Lower leg skin (tissue), 4 donors: ENCODE measurements around the gene NT5DC4. TPM values are rescaled to one million over a fixed set of nuclear protein-coding genes. Genes with fewer than 3 reads are reported as not detected.

Source experiments
- DNase-seq, 2 donors: peaks; one replicate each; pipeline ENCODE4 v3.0.0-alpha.2; 2019; ENCODE audit warnings: low spot score in 2 of 2
- H3K4me3 ChIP-seq: fragments of 200-600 bp; sonication (generic); 2 replicates; pipeline ENCODE4 v1.5.1; 2017; ENCODE audit warnings: mild to moderate bottlenecking, low read depth; ENCODE audit not compliant: poor library complexity, severe bottlenecking
- POLR2A ChIP-seq, 2 donors: fragments of 450-650 bp; IDR thresholded peaks; one replicate each; pipeline ENCODE4 v1.6.1; 2016 to 2017; ENCODE audit warnings: antibody characterized with exemption in 2 of 2, mild to moderate bottlenecking in 1 of 2, moderate library complexity in 1 of 2
- WGBS, 2 donors: methylation state at CpG; one replicate each; pipeline ENCODE4 v1.1.5; 2018; 5-methylcytosine and 5-hydroxymethylcytosine counted together
- intact Hi-C: fragments of 100-400 bp; cut with DNase I; formaldehyde crosslinking; loops from one replicate; pipeline ENCODE4 v1.15.0; 2023; ENCODE audit warnings: low total_unique reads
- total RNA-seq, 4 donors: library from RNA; depleted of rRNA; stranded (reverse); fragments of >200 nt; gene quantifications; one replicate each; pipeline ENCODE4 v1.1.0, GENCODE V29; 2016
- TF ChIP-seq, protein P1 (sequence below), 3 donors: fragments of 450-650 bp; IDR thresholded peaks; one replicate each; pipeline ENCODE4 v1.5.1; 2016; ENCODE audit warnings: antibody characterized with exemption in 3 of 3, mild to moderate bottlenecking in 3 of 3, moderate library complexity in 2 of 3

Gene NT5DC4
- total RNA-seq, 4 donors from 2014 or later: not detected

- H3K4me3 ChIP-seq: no peak overlapping the region
- DNase-seq: no peak
- WGBS, 2 donors: 89 to 95% methylated on average over 8 to 9 of the region's 9 CpGs
- no peak for TF ChIP-seq POLR2A (IDR thresholded peaks at IDR 0.05)
- TF ChIP-seq, protein P1, sequence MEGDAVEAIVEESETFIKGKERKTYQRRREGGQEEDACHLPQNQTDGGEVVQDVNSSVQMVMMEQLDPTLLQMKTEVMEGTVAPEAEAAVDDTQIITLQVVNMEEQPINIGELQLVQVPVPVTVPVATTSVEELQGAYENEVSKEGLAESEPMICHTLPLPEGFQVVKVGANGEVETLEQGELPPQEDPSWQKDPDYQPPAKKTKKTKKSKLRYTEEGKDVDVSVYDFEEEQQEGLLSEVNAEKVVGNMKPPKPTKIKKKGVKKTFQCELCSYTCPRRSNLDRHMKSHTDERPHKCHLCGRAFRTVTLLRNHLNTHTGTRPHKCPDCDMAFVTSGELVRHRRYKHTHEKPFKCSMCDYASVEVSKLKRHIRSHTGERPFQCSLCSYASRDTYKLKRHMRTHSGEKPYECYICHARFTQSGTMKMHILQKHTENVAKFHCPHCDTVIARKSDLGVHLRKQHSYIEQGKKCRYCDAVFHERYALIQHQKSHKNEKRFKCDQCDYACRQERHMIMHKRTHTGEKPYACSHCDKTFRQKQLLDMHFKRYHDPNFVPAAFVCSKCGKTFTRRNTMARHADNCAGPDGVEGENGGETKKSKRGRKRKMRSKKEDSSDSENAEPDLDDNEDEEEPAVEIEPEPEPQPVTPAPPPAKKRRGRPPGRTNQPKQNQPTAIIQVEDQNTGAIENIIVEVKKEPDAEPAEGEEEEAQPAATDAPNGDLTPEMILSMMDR (IDR thresholded peaks at IDR 0.05): no peak
- intact Hi-C loops: loop anchor here (10.0 kb wide), 1 partner anchor 238 kb away; the partner anchor contains the start of gene TTL
Measured at GRCh38 chr2:112722816-112723546, 2.2 kb downstream of the NT5DC4 start.

DNA sequence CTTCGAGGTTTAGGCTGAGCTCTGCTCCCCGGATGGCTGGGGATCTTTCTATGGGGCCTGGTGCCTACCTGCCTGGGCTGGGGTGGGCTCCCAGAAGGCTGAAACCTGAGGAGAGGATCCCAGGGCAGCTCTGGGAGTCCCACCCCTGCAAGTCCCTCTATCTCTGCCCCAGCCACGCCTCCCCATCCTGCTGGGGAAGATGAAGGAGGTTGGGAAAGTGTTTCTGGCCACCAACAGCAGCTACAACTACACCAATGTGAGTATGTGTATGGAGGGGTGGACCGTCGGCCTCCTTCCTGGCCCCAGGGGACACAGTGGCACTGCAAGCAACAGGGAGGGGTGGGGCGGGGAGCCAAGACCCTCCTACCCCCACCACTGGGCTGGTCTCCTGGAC, 2.7 kb downstream of the NT5DC4 start:
- intact Hi-C loops: loop anchor here (10.0 kb wide), 1 partner anchor 239 kb away; the partner anchor contains the start of gene TTL
- TF ChIP-seq POLR2A (IDR thresholded peaks at IDR 0.05): no peak
- TF ChIP-seq, protein P1 (IDR thresholded peaks at IDR 0.05): no peak
- WGBS, 2 donors: 83 to 91% methylated on average over 4 to 6 of the region's 6 CpGs
- no peak overlapping the region for H3K4me3 ChIP-seq
- DNase-seq: no peak

- no peak overlapping the region for H3K4me3 ChIP-seq
- no peak for TF ChIP-seq POLR2A (IDR thresholded peaks at IDR 0.05)
- TF ChIP-seq, protein P1 (IDR thresholded peaks at IDR 0.05): no peak
- no peak for DNase-seq
- WGBS, 2 donors: 89 to 92% methylated on average over 5 to 8 of the region's 8 CpGs
- intact Hi-C loops: loop anchor here (2.0 to 10.0 kb wide), 2 partner anchors 125 to 239 kb away; partner anchors contain the start of gene TTL
Measured at GRCh38 chr2:112723995-112724394, 3.2 kb downstream of the NT5DC4 start.

- intact Hi-C loops: loop anchor here (2.0 to 10.0 kb wide), 2 partner anchors 126 to 240 kb away; partner anchors contain the start of gene TTL
- DNase-seq: no peak
- no peak overlapping the region for H3K4me3 ChIP-seq
- TF ChIP-seq, protein P1 (IDR thresholded peaks at IDR 0.05): no peak
- no peak for TF ChIP-seq POLR2A (IDR thresholded peaks at IDR 0.05)
- WGBS, 2 donors: 82 to 84% methylated on average over 15 to 21 of the region's 21 CpGs
Measured at GRCh38 chr2:112724591-112725525, 4.0 kb downstream of the NT5DC4 start.

DNA sequence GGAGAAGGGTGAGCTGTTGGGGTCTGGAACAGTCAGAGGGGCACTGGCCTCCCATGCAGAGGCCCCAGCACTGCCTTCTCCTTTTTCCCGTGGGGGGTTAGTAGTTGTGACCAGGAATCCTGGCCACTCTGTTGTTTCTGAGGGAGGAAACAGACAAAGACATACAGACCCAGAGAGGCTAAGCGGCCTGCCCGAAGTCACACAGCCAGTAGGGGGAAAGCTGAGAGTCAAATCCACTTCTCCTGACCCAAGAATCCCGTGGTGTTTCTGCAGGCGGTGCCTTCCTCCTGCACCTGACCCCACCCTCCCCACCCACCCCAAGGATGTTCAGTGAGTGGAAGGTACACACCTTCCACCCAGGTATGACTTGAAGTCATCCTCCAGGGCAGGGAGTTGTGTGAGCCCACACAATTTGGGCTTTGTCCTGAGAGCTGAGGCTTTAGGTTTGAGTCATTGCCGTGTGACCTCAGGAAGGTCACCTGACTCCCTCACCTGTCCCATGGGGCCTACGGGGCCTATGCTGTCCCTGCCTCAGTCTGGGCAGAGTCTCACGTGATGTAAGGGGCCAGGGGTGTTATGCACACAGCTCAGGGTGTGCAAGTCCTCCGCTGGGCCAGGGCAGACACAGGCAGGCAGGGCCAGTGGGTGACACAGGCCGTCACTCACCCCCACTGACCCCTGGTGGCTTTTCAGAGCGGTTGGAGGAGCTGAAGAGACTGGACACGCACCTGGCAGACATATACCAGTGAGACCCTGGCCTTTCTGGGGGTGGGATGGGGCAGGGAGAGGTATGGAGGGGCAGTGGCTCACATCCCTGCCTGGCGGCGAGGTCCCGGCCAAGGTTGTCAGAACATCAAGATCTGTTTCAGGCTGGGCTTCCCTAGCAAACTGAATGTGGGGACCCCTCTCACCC, 5.0 kb downstream of the NT5DC4 start:
- DNase-seq: no peak
- intact Hi-C loops: loop anchor here (2.0 to 10.0 kb wide), 2 partner anchors 127 to 241 kb away; partner anchors contain the start of gene TTL

More for the DNA sequence above, 5.0 kb downstream of the NT5DC4 start:
- no peak overlapping the region for H3K4me3 ChIP-seq
- TF ChIP-seq POLR2A (IDR thresholded peaks at IDR 0.05): no peak
- TF ChIP-seq, protein P1 (IDR thresholded peaks at IDR 0.05): no peak
- whole genome bisulfite sequencing, 2 donors: 78 to 90% methylated on average over 7 to 15 of the region's 15 CpGs
